ENCODE data around the gene SIK3. TPM values are rescaled to one million over a fixed set of nuclear protein-coding genes. Genes with fewer than 3 reads are reported as not detected.

SIK3 gene
- total RNA-seq, 2 experiments from 2014 or later: 81.4 to 86.1 TPM

DNA sequence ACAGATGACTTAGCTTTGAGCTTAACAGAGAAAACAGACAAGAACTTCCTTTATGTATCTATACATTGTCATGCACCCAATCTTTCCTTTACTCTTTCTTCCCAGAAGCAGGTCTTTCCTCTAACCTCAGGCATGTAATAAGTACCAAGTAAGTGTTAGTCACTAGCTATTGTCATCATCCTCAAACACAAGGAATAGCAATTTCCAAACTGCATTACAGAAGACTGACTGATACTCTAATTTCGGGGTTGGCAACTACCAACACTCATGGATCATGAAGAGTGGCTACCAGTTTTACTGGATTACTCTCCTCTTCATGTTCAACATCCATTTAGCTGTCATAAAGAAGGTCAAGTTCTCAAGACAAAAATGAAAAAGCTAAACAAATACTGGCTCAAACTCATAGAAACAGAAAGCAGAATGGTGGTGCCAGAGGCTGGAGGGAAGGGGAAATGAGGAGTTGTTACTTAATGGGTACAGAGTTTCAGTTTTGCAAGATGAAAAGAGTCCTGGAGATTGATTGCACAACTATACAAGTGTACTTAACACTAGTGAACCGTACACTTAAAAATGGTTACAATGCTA lies 111.6 kb downstream of the SIK3 start:
- Histone ChIP-seq H3K27me3 (ENCODE audit: control insufficient read depth in 1 of 2, insufficient read depth in 2 of 2, low read length in 2 of 2) (no peaks in the 10 kb centered on the region), H3K27ac (ENCODE audit: low read depth in 1 of 2, low read length in 2 of 2) (no peak overlapping the region), H3K4me3 (ENCODE audit: low read length) (no peak overlapping the region), H3K36me3 (ENCODE audit: insufficient read depth, low read length) (no peaks in the 10 kb centered on the region), H3K4me1 (ENCODE audit: insufficient read depth, low read length) (peaks cover 21% of the 10 kb centered on the region), H3K9me3 (ENCODE audit: control insufficient read depth in 1 of 2, insufficient read depth in 1 of 2, low read length in 2 of 2) (no peaks in the 10 kb centered on the region)
- ATAC-seq (ENCODE audit: poor library complexity) (peak; percentile 24), DNase-seq (peak in 3 of 14 experiments; percentile 42 to 50 (median 48))
- H3K36me3 Mint-ChIP-seq (ENCODE audit: low read depth): no peaks in the 10 kb centered on the region
- peaks cover 70% of the 10 kb centered on the region for H3K4me1 Mint-ChIP-seq (ENCODE audit: low read depth)
- no peaks in the 10 kb centered on the region for H3K9me3 Mint-ChIP-seq
- peak overlapping the region; percentile 7 for H3K4me3 Mint-ChIP-seq
- TF ChIP-seq, protein P1, sequence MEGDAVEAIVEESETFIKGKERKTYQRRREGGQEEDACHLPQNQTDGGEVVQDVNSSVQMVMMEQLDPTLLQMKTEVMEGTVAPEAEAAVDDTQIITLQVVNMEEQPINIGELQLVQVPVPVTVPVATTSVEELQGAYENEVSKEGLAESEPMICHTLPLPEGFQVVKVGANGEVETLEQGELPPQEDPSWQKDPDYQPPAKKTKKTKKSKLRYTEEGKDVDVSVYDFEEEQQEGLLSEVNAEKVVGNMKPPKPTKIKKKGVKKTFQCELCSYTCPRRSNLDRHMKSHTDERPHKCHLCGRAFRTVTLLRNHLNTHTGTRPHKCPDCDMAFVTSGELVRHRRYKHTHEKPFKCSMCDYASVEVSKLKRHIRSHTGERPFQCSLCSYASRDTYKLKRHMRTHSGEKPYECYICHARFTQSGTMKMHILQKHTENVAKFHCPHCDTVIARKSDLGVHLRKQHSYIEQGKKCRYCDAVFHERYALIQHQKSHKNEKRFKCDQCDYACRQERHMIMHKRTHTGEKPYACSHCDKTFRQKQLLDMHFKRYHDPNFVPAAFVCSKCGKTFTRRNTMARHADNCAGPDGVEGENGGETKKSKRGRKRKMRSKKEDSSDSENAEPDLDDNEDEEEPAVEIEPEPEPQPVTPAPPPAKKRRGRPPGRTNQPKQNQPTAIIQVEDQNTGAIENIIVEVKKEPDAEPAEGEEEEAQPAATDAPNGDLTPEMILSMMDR (IDR thresholded peaks at IDR 0.05): no peak
- no peak overlapping the region for H3K27ac Mint-ChIP-seq
- intact Hi-C loops (cut with DNase I, micrococcal nuclease): loop anchor here in 1 of 2 experiments (5.0 kb wide), 1 partner anchor 36 kb away; no protein-coding TSS in a partner anchor
- POLR2A ChIA-PET: no interaction called here
- H3K27me3 Mint-ChIP-seq: no peaks in the 10 kb centered on the region
- CTCF ChIA-PET: interaction anchor here (1.0 kb wide), 1 partner anchor 31 kb away, joined by 3 read pairs; no protein-coding TSS in a partner anchor

DNA sequence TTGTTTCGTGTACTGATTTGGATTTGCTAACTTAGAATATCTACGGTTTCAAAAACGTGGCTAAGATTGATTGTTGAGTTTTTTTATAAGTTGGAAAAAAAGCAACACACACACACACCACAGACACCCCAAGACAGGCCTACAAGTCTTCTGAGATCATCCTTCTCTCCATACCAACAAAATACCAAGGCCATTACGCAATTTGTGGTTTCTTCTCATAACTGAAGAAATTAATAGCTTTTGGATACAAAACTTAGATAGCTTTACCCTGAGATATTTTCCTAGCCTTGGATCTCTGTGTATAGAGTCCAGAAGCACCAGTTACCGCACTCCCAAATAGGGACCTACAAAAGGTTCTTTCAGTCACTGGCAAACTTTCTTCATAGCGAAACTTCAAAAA lies 113.6 kb downstream of the SIK3 start:
- Histone ChIP-seq H3K4me3 (ENCODE audit: low read length) (no peak overlapping the region), H3K4me1 (ENCODE audit: insufficient read depth, low read length) (peaks cover 22% of the 10 kb centered on the region), H3K27ac (ENCODE audit: low read depth in 1 of 2, low read length in 2 of 2) (no peak overlapping the region), H3K36me3 (ENCODE audit: insufficient read depth, low read length) (no peaks in the 10 kb centered on the region), H3K9me3 (ENCODE audit: control insufficient read depth in 1 of 2, insufficient read depth in 1 of 2, low read length in 2 of 2) (no peaks in the 10 kb centered on the region), H3K27me3 (ENCODE audit: control insufficient read depth in 1 of 2, insufficient read depth in 2 of 2, low read length in 2 of 2) (no peaks in the 10 kb centered on the region)
- no peaks in the 10 kb centered on the region for H3K27me3 Mint-ChIP-seq
- ChIA-PET POLR2A (interaction anchor here (0.6 to 0.7 kb wide), 2 partner anchors 19 to 40 kb away, joined by 3 read pairs; no protein-coding TSS in a partner anchor), CTCF (interaction anchor here (0.7 to 1.4 kb wide), 4 partner anchors 10 to 51 kb away, joined by 3 to 4 read pairs (median 3); no protein-coding TSS in a partner anchor)
- no peak overlapping the region for H3K27ac Mint-ChIP-seq
- TF ChIP-seq, protein P1 (IDR thresholded peaks at IDR 0.05): no peak
- DNase-seq: peak in 1 of 14 experiments; percentile 38
- intact Hi-C loops (cut with DNase I, micrococcal nuclease): no loop called here
- no peaks in the 10 kb centered on the region for H3K9me3 Mint-ChIP-seq
- H3K4me1 Mint-ChIP-seq (ENCODE audit: low read depth): peaks cover 72% of the 10 kb centered on the region
- ATAC-seq (ENCODE audit: poor library complexity): no peak
- no peaks in the 10 kb centered on the region for H3K36me3 Mint-ChIP-seq (ENCODE audit: low read depth)
- H3K4me3 Mint-ChIP-seq: no peak overlapping the region

DNA sequence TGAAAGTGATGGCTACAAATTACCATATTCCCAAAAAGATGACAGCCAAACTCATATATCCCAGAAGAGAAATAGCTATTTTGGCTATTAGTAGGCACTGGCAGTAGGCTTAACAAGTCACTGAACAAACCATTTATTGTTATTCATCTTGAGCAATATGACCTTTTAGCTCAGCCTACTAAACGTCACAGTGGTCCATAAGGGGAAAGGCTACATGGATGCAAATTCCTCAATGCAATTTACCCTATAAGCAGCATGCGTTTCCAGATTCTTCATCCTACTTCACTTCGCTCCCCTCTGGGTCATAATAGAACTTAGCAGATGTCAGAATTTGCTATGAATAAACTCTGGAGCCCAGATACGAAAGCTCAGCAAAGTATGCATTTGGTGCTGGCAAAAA lies 114.0 kb downstream of the SIK3 start:
- no peaks in the 10 kb centered on the region for H3K36me3 ChIP-seq (ENCODE audit: insufficient read depth, low read length)
- Mint-ChIP-seq H3K27me3 (no peaks in the 10 kb centered on the region), H3K9me3 (no peaks in the 10 kb centered on the region), H3K27ac (no peak overlapping the region), H3K36me3 (ENCODE audit: low read depth) (no peaks in the 10 kb centered on the region), H3K4me1 (ENCODE audit: low read depth) (peaks cover 73% of the 10 kb centered on the region), H3K4me3 (no peak overlapping the region)
- TF ChIP-seq, protein P1 (IDR thresholded peaks at IDR 0.05): no peak
- ChIA-PET CTCF (interaction anchor here (0.7 to 1.4 kb wide), 4 partner anchors 9 to 50 kb away, joined by 3 to 4 read pairs (median 3); no protein-coding TSS in a partner anchor), POLR2A (no interaction called here)
- no peaks in the 10 kb centered on the region for H3K27me3 ChIP-seq (ENCODE audit: control insufficient read depth in 1 of 2, insufficient read depth in 2 of 2, low read length in 2 of 2)
- no peaks in the 10 kb centered on the region for H3K9me3 ChIP-seq (ENCODE audit: control insufficient read depth in 1 of 2, insufficient read depth in 1 of 2, low read length in 2 of 2)
- peaks cover 22% of the 10 kb centered on the region for H3K4me1 ChIP-seq (ENCODE audit: insufficient read depth, low read length)
- no peak overlapping the region for H3K27ac ChIP-seq (ENCODE audit: low read depth in 1 of 2, low read length in 2 of 2)
- H3K4me3 ChIP-seq (ENCODE audit: low read length): no peak overlapping the region
- intact Hi-C loops (cut with DNase I, micrococcal nuclease): no loop called here
- ATAC-seq (ENCODE audit: poor library complexity): no peak
- DNase-seq: no peak

Measured in CD4-positive, alpha-beta T cell (primary cell).